SU-DHL-6 (cell line): ENCODE data around the gene L3MBTL1.
A peak's percentile ranks its signal among the peaks of the same experiment; 100 is the strongest.

Source experiments
- H2AFZ ChIP-seq: fragments of 200-600 bp; sonication (generic); 2 replicates; pipeline ENCODE4 v1.6.1; 2014; ENCODE audit warnings: low read depth, mild to moderate bottlenecking, moderate library complexity, mixed read lengths, antibody characterized with exemption, low read length; ENCODE audit not compliant: severe bottlenecking
- H3F3A ChIP-seq: fragments of 200-600 bp; shearing (Covaris generic); 2 replicates; pipeline ENCODE4 v1.6.0; 2016; ENCODE audit warnings: antibody characterized with exemption, mild to moderate bottlenecking; ENCODE audit not compliant: insufficient read depth
- H3K27ac ChIP-seq: fragments of 200-600 bp; sonication (generic); 2 replicates; pipeline ENCODE4 v1.5.1; 2016; ENCODE audit warnings: low read depth, mild to moderate bottlenecking, low read length, moderate library complexity, mixed read lengths
- H3K27me3 ChIP-seq: fragments of 200-600 bp; sonication (generic), shearing (Covaris generic); 2 replicates; pipeline ENCODE4 v1.6.0; 2014; ENCODE audit warnings: mild to moderate bottlenecking, low read length
- H3K36me3 ChIP-seq: fragments of 200-600 bp; sonication (generic); 2 replicates; pipeline ENCODE4 v1.6.1; 2014; ENCODE audit warnings: mild to moderate bottlenecking, low read length, mixed read lengths
- H3K4me2 ChIP-seq: fragments of 300-600, 200-600 bp; shearing (Covaris generic), sonication (generic); 2 replicates; pipeline ENCODE4 v1.6.0; 2014; ENCODE audit warnings: low read length, low read depth, mild to moderate bottlenecking; ENCODE audit not compliant: poor library complexity, severe bottlenecking
- H3K4me3 ChIP-seq: fragments of 200-600 bp; sonication (generic); 2 replicates; pipeline ENCODE4 v1.5.1; 2014; ENCODE audit warnings: antibody characterized with exemption, low read length, mild to moderate bottlenecking, mixed read lengths; ENCODE audit not compliant: insufficient read depth, poor library complexity, severe bottlenecking
- H3K79me2 ChIP-seq: fragments of 200-600 bp; sonication (generic); 2 replicates; pipeline ENCODE4 v1.6.1; 2014; ENCODE audit warnings: mild to moderate bottlenecking, low read length, moderate library complexity; ENCODE audit not compliant: insufficient read depth
- H3K9ac ChIP-seq: fragments of 200-600 bp; sonication (generic); 2 replicates; pipeline ENCODE4 v1.7.0; 2014; ENCODE audit warnings: mild to moderate bottlenecking, low read length
- H3K9me2 ChIP-seq: fragments of 200-600 bp; sonication (generic); replicated peaks from 2 replicates; pipeline ENCODE4 v1.6.1; 2014; ENCODE audit warnings: low read length; ENCODE audit not compliant: insufficient read depth
- H3K9me3 ChIP-seq: fragments of 200-600 bp; sonication (generic); 2 replicates; pipeline ENCODE4 v1.6.1; 2014; ENCODE audit warnings: low read length, mixed read lengths; ENCODE audit not compliant: insufficient read depth
- H4K20me1 ChIP-seq: fragments of 200-600 bp; sonication (generic); 2 replicates; pipeline ENCODE4 v1.6.1; 2014; ENCODE audit warnings: low read depth, mild to moderate bottlenecking, antibody characterized with exemption, low read length, moderate library complexity, mixed read lengths
- CTCF ChIP-seq: fragments of 200-600 bp; sonication (generic); IDR thresholded peaks from one replicate; pipeline ENCODE4 v1.5.1; 2017; ENCODE audit warnings: antibody characterized with exemption, mild to moderate bottlenecking, low read length, moderate library complexity; ENCODE audit not compliant: insufficient read depth, poor library complexity, severe bottlenecking
- EZH2phosphoT487 ChIP-seq: fragments of 200-600 bp; sonication (generic), shearing (Covaris generic); conservative IDR thresholded peaks from 2 replicates; pipeline ENCODE4 v1.6.1; 2018; ENCODE audit warnings: mild to moderate bottlenecking, antibody characterized with exemption, low read length, moderate library complexity, mixed read lengths

Gene L3MBTL1

GRCh38 chr20:43508106-43508505 is 609 bp downstream of the L3MBTL1 start:
- Histone ChIP-seq H3K27ac (no peak overlapping the region), H3K79me2 (no peaks in the 10 kb centered on the region), H3K36me3 (no peaks in the 10 kb centered on the region), H4K20me1 (no peaks in the 10 kb centered on the region), H3K9me2 (no peaks in the 10 kb centered on the region), H3K4me3 (no peak overlapping the region), H3K4me2 (peak overlapping the region; percentile 24), H3K27me3 (no peaks in the 10 kb centered on the region), H3K9me3 (no peaks in the 10 kb centered on the region), H3F3A (no peaks in the 10 kb centered on the region), H2AFZ (no peak overlapping the region), H3K9ac (no peak overlapping the region)
- TF ChIP-seq CTCF (no peak), EZH2phosphoT487 (no peak)

- Histone ChIP-seq H3K27ac (no peak overlapping the region), H3K4me3 (no peak overlapping the region), H4K20me1 (no peaks in the 10 kb centered on the region), H3K27me3 (no peaks in the 10 kb centered on the region), H3K9ac (no peak overlapping the region), H3K36me3 (no peaks in the 10 kb centered on the region), H3F3A (no peaks in the 10 kb centered on the region), H3K9me2 (no peaks in the 10 kb centered on the region), H3K79me2 (no peaks in the 10 kb centered on the region), H3K4me2 (no peak overlapping the region), H3K9me3 (no peaks in the 10 kb centered on the region), H2AFZ (no peak overlapping the region)
- TF ChIP-seq CTCF (no peak), EZH2phosphoT487 (no peak)
Measured at GRCh38 chr20:43508604-43509040, 1.1 kb downstream of the L3MBTL1 start.

- TF ChIP-seq CTCF, result no peak
- TF ChIP-seq EZH2phosphoT487, result no peak
- Histone ChIP-seq H3K27me3 (no peaks in the 10 kb centered on the region), H3K79me2 (no peaks in the 10 kb centered on the region), H3K9me2 (no peaks in the 10 kb centered on the region), H2AFZ (no peak overlapping the region), H3K4me3 (no peak overlapping the region), H3K36me3 (no peaks in the 10 kb centered on the region), H3K4me2 (no peak overlapping the region), H3F3A (no peaks in the 10 kb centered on the region), H3K9ac (no peak overlapping the region), H3K27ac (no peak overlapping the region), H3K9me3 (no peaks in the 10 kb centered on the region), H4K20me1 (no peaks in the 10 kb centered on the region)
Measured at GRCh38 chr20:43511879-43512278, 4.4 kb downstream of the L3MBTL1 start.
